Suprapubic skin (tissue), 4 donors: ENCODE measurements around the gene KIF19. TPM values are rescaled to one million over a fixed set of nuclear protein-coding genes. Genes with fewer than 3 reads are reported as not detected.
A peak's percentile ranks its signal among the peaks of the same experiment; 100 is the strongest.

Source experiments
- DNase-seq, 2 donors: peaks; one replicate each; pipeline ENCODE4 v3.0.0-alpha.2; 2019; ENCODE audit warnings: low spot score in 2 of 2
- H3K27ac ChIP-seq: fragments of 200-600 bp; sonication (generic); one replicate; pipeline ENCODE4 v1.5.1; 2019
- H3K27me3 ChIP-seq: fragments of 200-600 bp; sonication (generic); one replicate; pipeline ENCODE4 v1.5.1; 2019
- H3K36me3 ChIP-seq: fragments of 200-600 bp; sonication (generic); one replicate; pipeline ENCODE4 v1.5.1; 2019
- H3K4me1 ChIP-seq: fragments of 200-600 bp; sonication (generic); one replicate; pipeline ENCODE4 v1.5.1; 2019
- H3K4me3 ChIP-seq: fragments of 200-600 bp; sonication (generic); one replicate; pipeline ENCODE4 v1.5.1; 2019; ENCODE audit warnings: mild to moderate bottlenecking
- H3K9me3 ChIP-seq: fragments of 200-600 bp; sonication (generic); one replicate; pipeline ENCODE4 v1.5.1; 2019
- CTCF ChIP-seq, 2 donors: fragments of 200-600 bp in 1 of 2; fragments of 450-650 bp in 1 of 2; sonication (generic) in 1 of 2; IDR thresholded peaks; one replicate each; pipeline ENCODE4 v1.5.1; 2016 to 2019; ENCODE audit warnings: antibody characterized with exemption in 2 of 2, mild to moderate bottlenecking in 1 of 2, moderate library complexity in 1 of 2
- EP300 ChIP-seq: sonication (generic); formaldehyde crosslinking; IDR thresholded peaks from one replicate; pipeline ENCODE4 v1.6.1; 2017; ENCODE audit warnings: antibody characterized with exemption
- POLR2A ChIP-seq, 2 donors: fragments of 450-650 bp; IDR thresholded peaks; one replicate each; pipeline ENCODE4 v1.6.1; 2017; ENCODE audit warnings: antibody characterized with exemption in 2 of 2, mild to moderate bottlenecking in 2 of 2, moderate library complexity in 2 of 2
- POLR2AphosphoS5 ChIP-seq, 3 donors: sonication (generic); formaldehyde crosslinking; IDR thresholded peaks; one replicate each; pipeline ENCODE4 v1.6.1; 2017; ENCODE audit warnings: antibody characterized with exemption in 3 of 3
- WGBS: methylation state at CpG from one replicate; pipeline ENCODE4 v1.1.5; 2018; 5-methylcytosine and 5-hydroxymethylcytosine counted together
- total RNA-seq, 4 donors: library from RNA; depleted of rRNA; stranded (reverse); fragments of >200 nt; gene quantifications; one replicate each; pipeline ENCODE4 v1.1.0, GENCODE V29; 2016

Gene KIF19
- total RNA-seq, 4 donors from 2014 or later: 0.34 to 1.3 (median 1.0) TPM

DNA sequence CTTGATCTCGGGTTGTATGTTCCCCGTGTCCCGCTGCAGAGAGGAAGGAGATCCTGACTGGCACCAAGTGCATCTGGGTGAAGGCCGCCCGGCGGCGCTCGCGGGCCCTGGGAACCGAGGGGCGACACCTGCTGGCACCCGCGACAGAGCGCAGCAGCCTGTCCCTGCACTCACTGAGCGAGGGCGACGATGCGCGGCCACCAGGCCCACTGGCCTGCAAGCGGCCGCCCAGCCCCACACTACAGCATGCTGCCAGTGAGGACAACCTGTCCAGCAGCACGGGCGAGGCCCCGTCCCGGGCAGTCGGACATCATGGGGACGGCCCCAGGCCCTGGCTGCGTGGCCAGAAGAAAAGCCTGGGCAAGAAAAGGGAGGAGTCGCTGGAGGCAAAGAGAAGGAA is 28.1 kb downstream of the KIF19 start:
- DNase-seq: no peak
- H3K9me3 ChIP-seq: no peaks in the 10 kb centered on the region
- no peak for TF ChIP-seq CTCF (IDR thresholded peaks at IDR 0.05)
- TF ChIP-seq POLR2A (IDR thresholded peaks at IDR 0.05): no peak
- TF ChIP-seq EP300: no peak
- no peak for TF ChIP-seq POLR2AphosphoS5 (IDR thresholded peaks at IDR 0.05)
- no peak overlapping the region for H3K4me3 ChIP-seq
- WGBS: 68% methylated on average over 15 of the region's 29 CpGs
- peaks cover 97% of the 10 kb centered on the region for H3K27me3 ChIP-seq
- H3K27ac ChIP-seq: no peak overlapping the region
- no peaks in the 10 kb centered on the region for H3K36me3 ChIP-seq
- H3K4me1 ChIP-seq: peaks cover 15% of the 10 kb centered on the region

DNA sequence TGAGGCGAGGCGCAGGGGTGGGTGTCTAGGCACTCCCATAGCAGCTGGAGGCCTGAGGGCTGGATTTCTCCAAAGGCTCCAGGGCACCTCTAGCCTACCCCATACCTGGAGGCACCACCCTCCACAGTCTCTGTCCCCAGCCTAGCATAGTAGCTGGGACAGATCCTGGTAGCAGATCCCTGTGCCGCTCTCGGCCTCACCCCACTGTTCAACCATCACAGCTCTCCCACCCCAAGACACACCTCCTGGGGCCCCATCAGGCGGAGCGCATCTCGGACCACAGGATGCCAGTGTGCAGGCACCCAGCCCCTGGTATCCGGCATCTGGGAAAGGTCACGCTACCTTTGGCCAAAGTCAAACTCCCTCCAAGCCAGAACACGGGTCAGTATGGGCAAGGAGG is 28.5 kb downstream of the KIF19 start:
- WGBS: 82% methylated on average over 6 of the region's 10 CpGs
- TF ChIP-seq EP300 (no peak), POLR2A (IDR thresholded peaks at IDR 0.05) (no peak), POLR2AphosphoS5 (IDR thresholded peaks at IDR 0.05) (no peak), CTCF (IDR thresholded peaks at IDR 0.05) (no peak)
- no peak for DNase-seq
- peaks cover 97% of the 10 kb centered on the region for H3K27me3 ChIP-seq
- H3K4me1 ChIP-seq: peaks cover 15% of the 10 kb centered on the region
- H3K4me3 ChIP-seq: no peak overlapping the region
- no peak overlapping the region for H3K27ac ChIP-seq
- no peaks in the 10 kb centered on the region for H3K9me3 ChIP-seq
- no peaks in the 10 kb centered on the region for H3K36me3 ChIP-seq

GRCh38 chr17:74355065-74355464 is 29.0 kb downstream of the KIF19 start:
- no peaks in the 10 kb centered on the region for H3K36me3 ChIP-seq
- no peak overlapping the region for H3K27ac ChIP-seq
- no peak overlapping the region for H3K4me3 ChIP-seq
- no peak for TF ChIP-seq EP300
- no peak for TF ChIP-seq CTCF (IDR thresholded peaks at IDR 0.05)
- no peak for TF ChIP-seq POLR2A (IDR thresholded peaks at IDR 0.05)
- TF ChIP-seq POLR2AphosphoS5 (IDR thresholded peaks at IDR 0.05): no peak
- H3K4me1 ChIP-seq: peaks cover 15% of the 10 kb centered on the region
- H3K9me3 ChIP-seq: no peaks in the 10 kb centered on the region
- WGBS: no CpG with 5 or more reads among the region's 8 CpGs
- no peak for DNase-seq
- peaks cover 100% of the 10 kb centered on the region for H3K27me3 ChIP-seq

DNA sequence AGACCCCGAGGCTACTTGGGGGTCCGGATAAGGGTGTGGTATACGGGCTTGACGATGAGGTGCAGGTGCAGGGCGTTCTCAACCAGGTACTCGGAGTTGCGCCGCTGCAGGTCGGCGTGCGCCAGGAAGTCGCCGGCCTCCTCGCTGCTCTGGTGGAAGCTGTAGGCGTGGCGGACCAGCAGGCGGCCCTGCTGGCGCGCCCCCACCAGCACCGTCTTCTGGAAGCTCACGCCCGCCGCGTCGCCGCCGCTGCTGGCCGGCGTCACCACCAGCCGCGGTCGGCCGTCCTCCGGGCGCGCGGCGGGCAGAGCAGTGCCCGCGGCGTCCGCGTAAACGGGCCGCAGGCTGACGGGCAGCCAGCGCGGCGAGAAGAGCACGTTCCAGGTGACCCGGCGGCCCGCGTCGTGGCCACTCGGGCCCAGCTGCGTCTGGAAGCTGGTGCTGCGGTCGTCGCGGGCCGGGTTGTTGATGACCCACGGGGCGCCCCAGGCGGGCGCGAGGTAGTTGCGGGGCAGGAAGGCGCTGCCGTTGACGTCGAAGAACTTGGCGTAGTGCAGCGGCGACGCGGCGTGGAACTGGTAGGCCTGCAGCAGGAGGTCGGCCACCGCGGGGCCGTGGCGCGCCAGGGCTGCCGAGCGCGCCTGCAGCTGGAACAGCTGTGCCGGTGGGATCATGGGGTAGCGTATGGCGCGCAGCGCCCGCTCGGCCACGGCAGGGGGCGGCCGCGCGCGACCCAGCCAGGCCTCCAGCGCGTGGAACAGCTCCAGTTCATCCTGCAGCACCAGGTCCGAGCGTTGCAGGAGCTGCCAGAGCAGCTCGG is 30.8 kb downstream of the KIF19 start:
- TF ChIP-seq POLR2A (IDR thresholded peaks at IDR 0.05): no peak
- TF ChIP-seq EP300: no peak
- TF ChIP-seq CTCF (IDR thresholded peaks at IDR 0.05): no peak
- TF ChIP-seq POLR2AphosphoS5 (IDR thresholded peaks at IDR 0.05): no peak
- peak overlapping the region; percentile 39 for H3K4me3 ChIP-seq
- peaks cover 100% of the 10 kb centered on the region for H3K27me3 ChIP-seq
- no peaks in the 10 kb centered on the region for H3K9me3 ChIP-seq
- H3K4me1 ChIP-seq: peaks cover 13% of the 10 kb centered on the region
- no peak overlapping the region for H3K27ac ChIP-seq
- no peak for DNase-seq
- WGBS: 0% methylated on average over 4 of the region's 105 CpGs
- no peaks in the 10 kb centered on the region for H3K36me3 ChIP-seq

- peaks cover 12% of the 10 kb centered on the region for H3K4me1 ChIP-seq
- no peak for DNase-seq
- peaks cover 100% of the 10 kb centered on the region for H3K27me3 ChIP-seq
- H3K36me3 ChIP-seq: no peaks in the 10 kb centered on the region
- peak overlapping the region; percentile 39 for H3K4me3 ChIP-seq
- H3K9me3 ChIP-seq: no peaks in the 10 kb centered on the region
- 18% methylated on average over 2 of the region's 32 CpGs for WGBS
- H3K27ac ChIP-seq: no peak overlapping the region
- TF ChIP-seq POLR2A (IDR thresholded peaks at IDR 0.05): no peak
- TF ChIP-seq CTCF (IDR thresholded peaks at IDR 0.05): no peak
- TF ChIP-seq EP300: no peak
- no peak for TF ChIP-seq POLR2AphosphoS5 (IDR thresholded peaks at IDR 0.05)
These were observed 31.4 kb downstream of the KIF19 start for GRCh38 chr17:74357466-74357809.
